Neural progenitor cell (in vitro differentiated cells): ENCODE measurements around the gene EPHA4. TPM values are rescaled to one million over a fixed set of nuclear protein-coding genes. Genes with fewer than 3 reads are reported as not detected.

Experiments
- DNase-seq: peaks from one replicate; pipeline ENCODE4 v3.0.0-alpha.2; 2016; ENCODE audit warnings: low spot score
- H2AFZ ChIP-seq: fragments of 200-600 bp; sonication (generic); replicated peaks from 2 replicates; pipeline ENCODE4 v1.6.1; 2016; ENCODE audit warnings: antibody characterized with exemption
- H3F3A ChIP-seq: fragments of 200-600 bp; sonication (generic); 2 replicates; pipeline ENCODE4 v1.6.1; 2016; ENCODE audit warnings: antibody characterized with exemption, low read depth
- H3K27ac ChIP-seq: fragments of 200-600 bp; sonication (generic); 2 replicates; pipeline ENCODE4 v1.5.1; 2016; ENCODE audit warnings: mild to moderate bottlenecking
- H3K27me3 ChIP-seq: fragments of 200-600 bp; sonication (generic); 2 replicates; pipeline ENCODE4 v1.6.1; 2016; ENCODE audit warnings: mild to moderate bottlenecking, moderate library complexity
- H3K36me3 ChIP-seq: fragments of 200-600 bp; sonication (generic); 2 replicates; pipeline ENCODE4 v1.5.1; 2016
- H3K4me1 ChIP-seq: fragments of 200-600 bp; sonication (generic); 2 replicates; pipeline ENCODE4 v1.6.1; 2016; ENCODE audit warnings: mixed run types
- H3K4me2 ChIP-seq: fragments of 200-600 bp; sonication (generic); 2 replicates; pipeline ENCODE4 v1.6.1; 2016
- H3K4me3 ChIP-seq: fragments of 200-600 bp; sonication (generic); 2 replicates; pipeline ENCODE4 v1.5.1; 2016
- H3K79me2 ChIP-seq: fragments of 200-600 bp; sonication (generic); 2 replicates; pipeline ENCODE4 v1.6.1; 2016; ENCODE audit warnings: low read depth
- H3K9ac ChIP-seq: fragments of 200-600 bp; sonication (generic); 2 replicates; pipeline ENCODE4 v1.6.1; 2016
- H3K9me3 ChIP-seq: fragments of 200-600 bp; sonication (generic); 2 replicates; pipeline ENCODE4 v1.5.1; 2016; ENCODE audit warnings: low read depth
- H4K20me1 ChIP-seq: fragments of 200-600 bp; sonication (generic); 2 replicates; pipeline ENCODE4 v1.6.1; 2016; ENCODE audit warnings: low read depth
- H3K27ac Mint-ChIP-seq: 3 replicates; pipeline ENCODE4 v1.8.0; 2021; ENCODE audit warnings: mixed read lengths
- H3K27me3 Mint-ChIP-seq: 2 replicates; pipeline ENCODE4 v1.8.0; 2022; ENCODE audit warnings: low read depth, mild to moderate bottlenecking, inconsistent platforms, moderate library complexity, mixed read lengths; ENCODE audit not compliant: insufficient read depth
- H3K36me3 Mint-ChIP-seq: 3 replicates; pipeline ENCODE4 v1.8.0; 2021; ENCODE audit warnings: mixed read lengths
- H3K4me1 Mint-ChIP-seq: 3 replicates; pipeline ENCODE4 v1.8.0; 2021; ENCODE audit warnings: mixed read lengths
- H3K4me3 Mint-ChIP-seq: 3 replicates; pipeline ENCODE4 v1.8.0; 2021; ENCODE audit warnings: mild to moderate bottlenecking, moderate library complexity, mixed read lengths
- H3K9me3 Mint-ChIP-seq: 3 replicates; pipeline ENCODE4 v1.8.0; 2020; ENCODE audit warnings: mixed read lengths
- EZH2 ChIP-seq: fragments of 200-600 bp; sonication (generic); IDR thresholded peaks from 2 replicates; pipeline ENCODE4 v1.6.1; 2017; ENCODE audit warnings: antibody characterized with exemption, mild to moderate bottlenecking, moderate library complexity
- EZH2phosphoT487 ChIP-seq: fragments of 200-600 bp; sonication (generic); IDR thresholded peaks from 2 replicates; pipeline ENCODE4 v1.6.1; 2017; ENCODE audit warnings: antibody characterized with exemption
- total RNA-seq: library from RNA; depleted of rRNA; stranded (reverse); fragments of >200 nt; gene quantifications from 2 replicates; pipeline ENCODE4 v1.2.3, GENCODE V29; 2015; ENCODE audit warnings: low replicate concordance
- TF ChIP-seq, protein P1 (sequence below): fragments of 200-600 bp; sonication (generic); IDR thresholded peaks from 2 replicates; pipeline ENCODE4 v1.5.1; 2017; ENCODE audit warnings: antibody characterized with exemption, mild to moderate bottlenecking

EPHA4 gene
- total RNA-seq, 1 donor from 2014 or later: 323 TPM

DNA sequence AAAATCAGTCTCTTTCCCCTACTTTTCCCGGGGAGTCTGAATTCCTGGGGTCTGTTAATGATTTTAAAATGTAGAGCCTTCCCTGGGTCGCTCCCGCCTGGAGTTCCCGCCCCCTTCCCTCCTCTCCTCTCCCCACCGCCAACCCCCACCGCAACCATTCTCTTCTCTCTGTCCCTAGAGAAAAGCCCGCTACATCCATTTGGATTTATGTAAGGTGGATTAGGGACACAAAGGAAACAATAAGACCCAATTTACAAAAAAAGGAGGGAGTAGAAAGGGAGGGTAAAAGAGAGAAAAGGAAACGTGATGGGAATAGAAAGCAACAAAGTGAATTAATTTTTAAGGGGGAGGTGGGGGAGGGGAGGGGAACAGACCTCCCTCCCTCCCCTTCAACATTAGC lies 2.2 kb downstream of the EPHA4 start:
- Mint-ChIP-seq H3K36me3 (peaks cover 19% of the 10 kb centered on the region), H3K4me3 (peak overlapping the region; percentile 96), H3K27ac (peak overlapping the region; percentile 23), H3K4me1 (peaks cover 49% of the 10 kb centered on the region), H3K9me3 (no peaks in the 10 kb centered on the region), H3K27me3 (peaks cover 4% of the 10 kb centered on the region)
- Histone ChIP-seq H3K36me3 (peaks cover 17% of the 10 kb centered on the region), H2AFZ (no peak overlapping the region), H3K4me2 (peak overlapping the region; percentile 96), H3F3A (peaks cover 49% of the 10 kb centered on the region), H3K4me1 (peaks cover 49% of the 10 kb centered on the region), H3K79me2 (peaks cover 97% of the 10 kb centered on the region), H3K27me3 (no peaks in the 10 kb centered on the region), H4K20me1 (peaks cover 67% of the 10 kb centered on the region), H3K4me3 (peak overlapping the region; percentile 97), H3K9me3 (no peaks in the 10 kb centered on the region), H3K27ac (peak overlapping the region; percentile 75), H3K9ac (peak overlapping the region; percentile 76)
- peak; percentile 89 for DNase-seq
- TF ChIP-seq EZH2 (no peak), EZH2phosphoT487 (peak; percentile 22)

DNA sequence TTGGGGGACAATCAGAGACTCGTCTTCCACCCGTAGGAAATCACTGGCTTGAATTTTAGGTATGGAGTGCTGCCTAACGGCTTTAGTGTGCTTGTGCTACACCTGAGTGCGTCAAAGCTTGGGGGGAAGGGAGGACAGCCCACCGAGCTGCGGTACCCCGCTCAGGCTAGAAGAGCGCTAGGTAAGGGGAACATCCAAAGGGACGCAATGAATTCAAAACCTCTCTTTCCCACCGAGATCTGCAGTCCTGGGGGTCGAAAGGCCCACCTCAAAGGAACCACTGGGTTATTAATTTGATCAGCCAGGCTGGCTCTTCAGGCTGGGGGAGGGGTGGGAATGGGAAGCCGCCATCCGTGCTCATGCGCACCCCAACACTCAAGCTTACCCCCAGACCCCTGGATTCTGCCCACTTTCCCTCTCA lies 2.7 kb downstream of the EPHA4 start:
- H3K27ac Mint-ChIP-seq: peak overlapping the region; percentile 96

DNA sequence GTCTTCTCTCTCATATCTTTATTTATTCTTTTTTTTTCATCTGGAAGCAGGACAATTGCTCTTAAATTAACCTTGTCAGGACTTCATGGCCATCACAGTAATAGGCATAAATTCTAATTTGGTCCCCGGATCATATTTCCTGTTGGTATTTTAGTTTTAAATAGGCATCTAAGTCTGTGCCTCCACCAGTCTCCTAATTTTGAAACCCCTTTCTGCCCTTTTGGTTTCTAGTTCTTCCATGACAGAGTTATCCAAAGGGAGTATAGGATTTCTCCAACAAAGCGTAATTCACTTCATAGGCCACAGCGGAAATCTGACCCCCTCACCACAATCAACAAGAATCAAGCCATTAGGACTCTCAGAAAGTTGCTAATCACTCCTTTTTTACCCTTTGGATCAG lies 3.8 kb downstream of the EPHA4 start:
- peaks cover 100% of the 10 kb centered on the region for H3K79me2 ChIP-seq
- Mint-ChIP-seq H3K4me1 (peaks cover 46% of the 10 kb centered on the region), H3K4me3 (peak overlapping the region; percentile 96), H3K9me3 (peaks cover 3% of the 10 kb centered on the region), H3K27ac (peak overlapping the region; percentile 67), H3K36me3 (peaks cover 30% of the 10 kb centered on the region), H3K27me3 (peaks cover 4% of the 10 kb centered on the region)
- peaks cover 18% of the 10 kb centered on the region for H3K36me3 ChIP-seq
- peak overlapping the region; percentile 35 for H3K9ac ChIP-seq
- no peak for DNase-seq
- H2AFZ ChIP-seq: no peak overlapping the region
- TF ChIP-seq EZH2phosphoT487 (no peak), EZH2 (no peak)
- H3K4me3 ChIP-seq: peak overlapping the region; percentile 97
- H3K4me2 ChIP-seq: peak overlapping the region; percentile 96
- peaks cover 55% of the 10 kb centered on the region for H3K4me1 ChIP-seq
- H3K27ac ChIP-seq: no peak overlapping the region
- no peaks in the 10 kb centered on the region for H3K27me3 ChIP-seq
- H4K20me1 ChIP-seq: peaks cover 83% of the 10 kb centered on the region
- no peaks in the 10 kb centered on the region for H3K9me3 ChIP-seq
- peaks cover 53% of the 10 kb centered on the region for H3F3A ChIP-seq

More for the DNA sequence above, 2.7 kb downstream of the EPHA4 start:
- Histone ChIP-seq H3K9me3 (no peaks in the 10 kb centered on the region), H3K27me3 (no peaks in the 10 kb centered on the region), H3K4me2 (peak overlapping the region; percentile 96), H2AFZ (no peak overlapping the region), H3K79me2 (peaks cover 97% of the 10 kb centered on the region), H3F3A (peaks cover 50% of the 10 kb centered on the region), H3K36me3 (peaks cover 18% of the 10 kb centered on the region), H3K4me1 (peaks cover 49% of the 10 kb centered on the region), H3K4me3 (peak overlapping the region; percentile 97), H3K27ac (peak overlapping the region; percentile 61), H3K9ac (peak overlapping the region; percentile 35), H4K20me1 (peaks cover 72% of the 10 kb centered on the region)
- H3K36me3 Mint-ChIP-seq: peaks cover 20% of the 10 kb centered on the region
- H3K9me3 Mint-ChIP-seq: no peaks in the 10 kb centered on the region
- H3K27me3 Mint-ChIP-seq: peaks cover 4% of the 10 kb centered on the region
- H3K4me1 Mint-ChIP-seq: peaks cover 44% of the 10 kb centered on the region
- TF ChIP-seq EZH2phosphoT487: no peak
- TF ChIP-seq, protein P1, sequence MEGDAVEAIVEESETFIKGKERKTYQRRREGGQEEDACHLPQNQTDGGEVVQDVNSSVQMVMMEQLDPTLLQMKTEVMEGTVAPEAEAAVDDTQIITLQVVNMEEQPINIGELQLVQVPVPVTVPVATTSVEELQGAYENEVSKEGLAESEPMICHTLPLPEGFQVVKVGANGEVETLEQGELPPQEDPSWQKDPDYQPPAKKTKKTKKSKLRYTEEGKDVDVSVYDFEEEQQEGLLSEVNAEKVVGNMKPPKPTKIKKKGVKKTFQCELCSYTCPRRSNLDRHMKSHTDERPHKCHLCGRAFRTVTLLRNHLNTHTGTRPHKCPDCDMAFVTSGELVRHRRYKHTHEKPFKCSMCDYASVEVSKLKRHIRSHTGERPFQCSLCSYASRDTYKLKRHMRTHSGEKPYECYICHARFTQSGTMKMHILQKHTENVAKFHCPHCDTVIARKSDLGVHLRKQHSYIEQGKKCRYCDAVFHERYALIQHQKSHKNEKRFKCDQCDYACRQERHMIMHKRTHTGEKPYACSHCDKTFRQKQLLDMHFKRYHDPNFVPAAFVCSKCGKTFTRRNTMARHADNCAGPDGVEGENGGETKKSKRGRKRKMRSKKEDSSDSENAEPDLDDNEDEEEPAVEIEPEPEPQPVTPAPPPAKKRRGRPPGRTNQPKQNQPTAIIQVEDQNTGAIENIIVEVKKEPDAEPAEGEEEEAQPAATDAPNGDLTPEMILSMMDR: no peak
- no peak for TF ChIP-seq EZH2
- H3K4me3 Mint-ChIP-seq: peak overlapping the region; percentile 96
- peak; percentile 41 for DNase-seq

DNA sequence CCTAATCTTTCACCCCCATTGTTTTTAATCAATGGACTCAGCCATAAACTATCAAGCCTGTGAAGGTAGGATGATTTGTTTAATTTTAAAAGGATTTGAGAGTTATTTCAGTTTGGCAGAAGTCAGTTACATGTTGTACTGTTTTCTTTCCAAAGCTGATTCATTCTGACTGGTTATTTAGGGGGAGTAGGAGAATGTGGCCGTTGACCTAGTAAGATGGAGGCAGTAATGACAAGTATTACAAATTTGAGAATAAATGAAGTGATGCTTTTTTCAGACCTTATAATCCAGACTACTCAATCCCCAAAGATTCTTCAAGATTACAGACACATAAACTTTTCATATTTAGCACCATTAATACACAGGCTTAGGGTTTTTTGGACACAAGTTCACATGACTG lies 4.3 kb downstream of the EPHA4 start:
- H3K27ac ChIP-seq: no peak overlapping the region
- H4K20me1 ChIP-seq: peaks cover 88% of the 10 kb centered on the region
- Mint-ChIP-seq H3K4me3 (peak overlapping the region; percentile 43), H3K36me3 (peaks cover 34% of the 10 kb centered on the region), H3K9me3 (peaks cover 3% of the 10 kb centered on the region), H3K27ac (no peak overlapping the region), H3K27me3 (peaks cover 4% of the 10 kb centered on the region), H3K4me1 (peaks cover 50% of the 10 kb centered on the region)
- peak overlapping the region; percentile 96 for H3K4me2 ChIP-seq
- no peak overlapping the region for H3K9ac ChIP-seq
- no peaks in the 10 kb centered on the region for H3K27me3 ChIP-seq
- H3K9me3 ChIP-seq: no peaks in the 10 kb centered on the region
- peak overlapping the region; percentile 97 for H3K4me3 ChIP-seq
- H3K36me3 ChIP-seq: peaks cover 20% of the 10 kb centered on the region
- TF ChIP-seq EZH2phosphoT487: no peak
- peaks cover 60% of the 10 kb centered on the region for H3K4me1 ChIP-seq
- DNase-seq: no peak
- H3K79me2 ChIP-seq: peaks cover 100% of the 10 kb centered on the region
- no peak overlapping the region for H2AFZ ChIP-seq
- peaks cover 57% of the 10 kb centered on the region for H3F3A ChIP-seq
